ENCODE measurements around the gene KRTAP17-1. TPM values are rescaled to one million over a fixed set of nuclear protein-coding genes. Genes with fewer than 3 reads are reported as not detected.

Gene KRTAP17-1
- polyA plus RNA-seq, 1 donor from 2014 or later, result not detected

DNA sequence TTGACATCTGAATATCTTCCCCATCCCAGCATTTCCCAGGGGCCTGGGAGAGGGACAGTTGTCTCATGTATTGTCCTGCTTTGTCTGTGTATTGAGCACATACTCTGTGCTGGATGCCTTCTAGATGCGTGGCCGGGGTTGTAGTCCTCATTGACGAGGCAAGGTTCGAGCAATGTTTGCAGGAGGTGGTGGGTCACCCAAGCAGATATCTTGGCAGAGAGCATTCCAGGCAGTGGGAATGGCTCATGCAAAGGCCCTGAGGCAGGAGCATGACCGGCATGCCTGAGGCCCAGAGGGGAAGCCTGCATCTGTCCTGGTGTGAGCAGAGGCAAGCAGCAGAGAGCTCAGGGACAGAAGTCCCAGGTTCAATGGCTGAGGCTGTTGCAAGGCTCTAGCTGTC lies 17.6 kb upstream of the KRTAP17-1 start:
- Histone ChIP-seq H2AFZ (ENCODE audit: low read depth, low read length) (no peak overlapping the region), H3K4me2 (ENCODE audit: low read length) (no peak overlapping the region), H3K27ac (ENCODE audit: low read length) (no peak overlapping the region), H3K27me3 (ENCODE audit: insufficient read depth, low read depth, low read length) (no peaks in the 10 kb centered on the region), H3K9me2 (ENCODE audit: insufficient read depth, low read length) (no peaks in the 10 kb centered on the region), H3K79me2 (replicated peaks; ENCODE audit: insufficient read depth, low read length) (no peaks in the 10 kb centered on the region), H3K4me3 (ENCODE audit: low read length) (no peak overlapping the region), H3K9ac (ENCODE audit: low read length) (no peak overlapping the region), H4K20me1 (ENCODE audit: insufficient read depth) (no peaks in the 10 kb centered on the region), H3K9me3 (ENCODE audit: low read length) (no peaks in the 10 kb centered on the region), H3F3A (ENCODE audit: insufficient read depth, low read length, poor library complexity, severe bottlenecking) (no peaks in the 10 kb centered on the region), H3K36me3 (ENCODE audit: insufficient read depth, low read length) (no peaks in the 10 kb centered on the region)
- no peak for TF ChIP-seq EZH2 (IDR thresholded peaks at IDR 0.05; ENCODE audit: borderline replicate concordance, insufficient read depth, low read length, poor library complexity, severe bottlenecking)
- no peak for TF ChIP-seq TAF1 (IDR thresholded peaks at IDR 0.05; ENCODE audit: low read depth)
- TF ChIP-seq EP300 (conservative IDR thresholded peaks at IDR 0.05; ENCODE audit: poor library complexity, severe bottlenecking), result no peak
- TF ChIP-seq POLR2AphosphoS5 (IDR thresholded peaks at IDR 0.05), result no peak
- no peak for TF ChIP-seq MXI1 (conservative IDR thresholded peaks at IDR 0.05; ENCODE audit: poor library complexity, severe bottlenecking)
- TF ChIP-seq, protein P1, sequence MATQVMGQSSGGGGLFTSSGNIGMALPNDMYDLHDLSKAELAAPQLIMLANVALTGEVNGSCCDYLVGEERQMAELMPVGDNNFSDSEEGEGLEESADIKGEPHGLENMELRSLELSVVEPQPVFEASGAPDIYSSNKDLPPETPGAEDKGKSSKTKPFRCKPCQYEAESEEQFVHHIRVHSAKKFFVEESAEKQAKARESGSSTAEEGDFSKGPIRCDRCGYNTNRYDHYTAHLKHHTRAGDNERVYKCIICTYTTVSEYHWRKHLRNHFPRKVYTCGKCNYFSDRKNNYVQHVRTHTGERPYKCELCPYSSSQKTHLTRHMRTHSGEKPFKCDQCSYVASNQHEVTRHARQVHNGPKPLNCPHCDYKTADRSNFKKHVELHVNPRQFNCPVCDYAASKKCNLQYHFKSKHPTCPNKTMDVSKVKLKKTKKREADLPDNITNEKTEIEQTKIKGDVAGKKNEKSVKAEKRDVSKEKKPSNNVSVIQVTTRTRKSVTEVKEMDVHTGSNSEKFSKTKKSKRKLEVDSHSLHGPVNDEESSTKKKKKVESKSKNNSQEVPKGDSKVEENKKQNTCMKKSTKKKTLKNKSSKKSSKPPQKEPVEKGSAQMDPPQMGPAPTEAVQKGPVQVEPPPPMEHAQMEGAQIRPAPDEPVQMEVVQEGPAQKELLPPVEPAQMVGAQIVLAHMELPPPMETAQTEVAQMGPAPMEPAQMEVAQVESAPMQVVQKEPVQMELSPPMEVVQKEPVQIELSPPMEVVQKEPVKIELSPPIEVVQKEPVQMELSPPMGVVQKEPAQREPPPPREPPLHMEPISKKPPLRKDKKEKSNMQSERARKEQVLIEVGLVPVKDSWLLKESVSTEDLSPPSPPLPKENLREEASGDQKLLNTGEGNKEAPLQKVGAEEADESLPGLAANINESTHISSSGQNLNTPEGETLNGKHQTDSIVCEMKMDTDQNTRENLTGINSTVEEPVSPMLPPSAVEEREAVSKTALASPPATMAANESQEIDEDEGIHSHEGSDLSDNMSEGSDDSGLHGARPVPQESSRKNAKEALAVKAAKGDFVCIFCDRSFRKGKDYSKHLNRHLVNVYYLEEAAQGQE (IDR thresholded peaks at IDR 0.05; ENCODE audit: borderline replicate concordance), result no peak
- TF ChIP-seq SMC3 (conservative IDR thresholded peaks at IDR 0.05; ENCODE audit: poor library complexity), result no peak
- no peak for TF ChIP-seq RAD21 (conservative IDR thresholded peaks at IDR 0.05)
- TF ChIP-seq, protein P2, sequence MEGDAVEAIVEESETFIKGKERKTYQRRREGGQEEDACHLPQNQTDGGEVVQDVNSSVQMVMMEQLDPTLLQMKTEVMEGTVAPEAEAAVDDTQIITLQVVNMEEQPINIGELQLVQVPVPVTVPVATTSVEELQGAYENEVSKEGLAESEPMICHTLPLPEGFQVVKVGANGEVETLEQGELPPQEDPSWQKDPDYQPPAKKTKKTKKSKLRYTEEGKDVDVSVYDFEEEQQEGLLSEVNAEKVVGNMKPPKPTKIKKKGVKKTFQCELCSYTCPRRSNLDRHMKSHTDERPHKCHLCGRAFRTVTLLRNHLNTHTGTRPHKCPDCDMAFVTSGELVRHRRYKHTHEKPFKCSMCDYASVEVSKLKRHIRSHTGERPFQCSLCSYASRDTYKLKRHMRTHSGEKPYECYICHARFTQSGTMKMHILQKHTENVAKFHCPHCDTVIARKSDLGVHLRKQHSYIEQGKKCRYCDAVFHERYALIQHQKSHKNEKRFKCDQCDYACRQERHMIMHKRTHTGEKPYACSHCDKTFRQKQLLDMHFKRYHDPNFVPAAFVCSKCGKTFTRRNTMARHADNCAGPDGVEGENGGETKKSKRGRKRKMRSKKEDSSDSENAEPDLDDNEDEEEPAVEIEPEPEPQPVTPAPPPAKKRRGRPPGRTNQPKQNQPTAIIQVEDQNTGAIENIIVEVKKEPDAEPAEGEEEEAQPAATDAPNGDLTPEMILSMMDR (IDR thresholded peaks at IDR 0.05; ENCODE audit: poor library complexity, severe bottlenecking), result no peak

DNA sequence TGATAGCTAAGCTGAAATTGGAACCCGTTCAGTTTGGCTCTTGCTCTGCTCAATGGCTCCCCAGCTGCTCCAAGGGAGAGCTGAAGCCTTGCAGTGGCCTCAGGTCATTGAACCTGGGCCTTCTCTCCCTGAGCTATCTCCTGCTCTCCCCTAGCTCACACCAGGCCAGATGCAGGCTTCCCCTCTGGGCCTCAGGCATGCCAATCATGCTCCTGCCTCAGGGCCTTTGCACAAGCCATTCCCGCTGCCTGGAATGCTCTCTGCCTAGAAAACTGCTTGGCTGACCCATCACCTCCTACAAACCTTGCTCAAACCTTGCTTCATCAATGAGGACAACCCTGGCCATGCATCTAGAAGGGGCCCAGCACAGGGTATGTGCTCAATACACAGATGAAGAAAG lies 16.7 kb upstream of the KRTAP17-1 start:
- Histone ChIP-seq H3K9me2 (ENCODE audit: insufficient read depth, low read length) (no peaks in the 10 kb centered on the region), H3K27me3 (ENCODE audit: insufficient read depth, low read depth, low read length) (no peaks in the 10 kb centered on the region), H3K36me3 (ENCODE audit: insufficient read depth, low read length) (no peaks in the 10 kb centered on the region), H4K20me1 (ENCODE audit: insufficient read depth) (no peaks in the 10 kb centered on the region), H2AFZ (ENCODE audit: low read depth, low read length) (no peak overlapping the region), H3K4me2 (ENCODE audit: low read length) (no peak overlapping the region), H3K27ac (ENCODE audit: low read length) (no peak overlapping the region), H3K79me2 (replicated peaks; ENCODE audit: insufficient read depth, low read length) (no peaks in the 10 kb centered on the region), H3K9me3 (ENCODE audit: low read length) (no peaks in the 10 kb centered on the region), H3K9ac (ENCODE audit: low read length) (no peak overlapping the region), H3K4me3 (ENCODE audit: low read length) (no peak overlapping the region), H3F3A (ENCODE audit: insufficient read depth, low read length, poor library complexity, severe bottlenecking) (no peaks in the 10 kb centered on the region)
- TF ChIP-seq POLR2AphosphoS5 (IDR thresholded peaks at IDR 0.05) (no peak), TAF1 (IDR thresholded peaks at IDR 0.05; ENCODE audit: low read depth) (no peak), MXI1 (conservative IDR thresholded peaks at IDR 0.05; ENCODE audit: poor library complexity, severe bottlenecking) (no peak), SMC3 (conservative IDR thresholded peaks at IDR 0.05; ENCODE audit: poor library complexity) (no peak)
- TF ChIP-seq, protein P1 (IDR thresholded peaks at IDR 0.05; ENCODE audit: borderline replicate concordance), result no peak
- TF ChIP-seq, protein P2 (IDR thresholded peaks at IDR 0.05; ENCODE audit: poor library complexity, severe bottlenecking), result no peak
